ENCODE measurements around the gene RBMY1A1.
"Not testable (repeated sequence)": the region's sequence is repeated elsewhere in the genome, so short reads cannot be mapped to it uniquely, and the experiment has no call there.

RBMY1A1 gene

GRCh38 chrY:21534579-21534978 is at the start of gene RBMY1A1:
Gene RBMY1A1 (plus strand): TSS chrY:21534879. CDS start chrY:21536892, 2,013 bp downstream.
- not testable (repeated sequence) for DNase-seq

- DNase-seq: not testable (repeated sequence)
Observed at GRCh38 chrY:21511038-21511437, 23.6 kb upstream of the RBMY1A1 start, which contains the start of gene RBMY1B. Gene RBMY1B (plus strand): TSS chrY:21511338. CDS start chrY:21513351, 2,013 bp downstream.

GRCh38 chrY:21559316-21559984 is 24.8 kb downstream of the RBMY1A1 start:
- DNase-seq: not testable (repeated sequence)

- no peak for DNase-seq
Observed at GRCh38 chrY:21585449-21585848, 50.8 kb downstream of the RBMY1A1 start.

- DNase-seq: not testable (repeated sequence)
Observed at GRCh38 chrY:21586454-21586853, 51.8 kb downstream of the RBMY1A1 start.

- no peak for DNase-seq
Observed at GRCh38 chrY:21592059-21592458, 57.4 kb downstream of the RBMY1A1 start.

GRCh38 chrY:21596287-21596686 is 61.6 kb downstream of the RBMY1A1 start:
- not testable (repeated sequence) for DNase-seq
